ENCODE data around the gene LNPEP. TPM values are rescaled to one million over a fixed set of nuclear protein-coding genes. Genes with fewer than 3 reads are reported as not detected.

The LNPEP gene
- total RNA-seq, 1 donor from 2014 or later = 36.3 TPM

GRCh38 chr5:96999856-97000255 is 64.0 kb downstream of the LNPEP start:
- no peaks in the 10 kb centered on the region for H3K9me3 ChIP-seq (ENCODE audit: insufficient read depth, low read depth, low read length)
- H3K27me3 Mint-ChIP-seq (ENCODE audit: low read depth, unreplicated experiment) = no peaks in the 10 kb centered on the region
- no peaks in the 10 kb centered on the region for H3K79me2 ChIP-seq (ENCODE audit: insufficient read depth, low read length)
- TF ChIP-seq EZH2 (IDR thresholded peaks at IDR 0.05; ENCODE audit: insufficient read depth, low read length) (no peak), CTCF (IDR thresholded peaks at IDR 0.05; ENCODE audit: insufficient read depth, low read depth, low read length) (no peak)
- no peak overlapping the region for H3K9ac ChIP-seq (ENCODE audit: low read length)
- H3K27me3 ChIP-seq (ENCODE audit: insufficient read depth, low read length) = no peaks in the 10 kb centered on the region
- H3K4me3 Mint-ChIP-seq (ENCODE audit: unreplicated experiment) = no peak overlapping the region
- H3K4me1 Mint-ChIP-seq (ENCODE audit: low read depth, unreplicated experiment) = no peaks in the 10 kb centered on the region
- no peak overlapping the region for H3K27ac ChIP-seq (ENCODE audit: low read depth, low read length)
- no peak overlapping the region for H2AFZ ChIP-seq (ENCODE audit: low read depth, low read length)
- no peak overlapping the region for H3K4me2 ChIP-seq (ENCODE audit: low read length)
- DNase-seq (ENCODE audit: low read depth) (no peak), FAIRE-seq (no peak)
- no peaks in the 10 kb centered on the region for H3K4me1 ChIP-seq (ENCODE audit: insufficient read depth, low read length)
- H3K36me3 Mint-ChIP-seq (ENCODE audit: low read depth, unreplicated experiment) = peaks cover 7% of the 10 kb centered on the region
- no peaks in the 10 kb centered on the region for H3K9me3 Mint-ChIP-seq (ENCODE audit: unreplicated experiment)
- H3K4me3 ChIP-seq (ENCODE audit: insufficient read depth, low read depth, low read length) = no peak overlapping the region
- H3K36me3 ChIP-seq (ENCODE audit: insufficient read depth, low read length) = peaks cover 3% of the 10 kb centered on the region
- no peak overlapping the region for H3K27ac Mint-ChIP-seq (ENCODE audit: unreplicated experiment)
- H4K20me1 ChIP-seq (ENCODE audit: insufficient read depth, low read length) = no peaks in the 10 kb centered on the region

- Histone ChIP-seq H4K20me1 (ENCODE audit: insufficient read depth, low read length) (no peaks in the 10 kb centered on the region), H3K36me3 (ENCODE audit: insufficient read depth, low read length) (peaks cover 3% of the 10 kb centered on the region), H3K4me3 (ENCODE audit: insufficient read depth, low read depth, low read length) (no peak overlapping the region), H3K79me2 (ENCODE audit: insufficient read depth, low read length) (no peaks in the 10 kb centered on the region), H3K4me2 (ENCODE audit: low read length) (no peak overlapping the region), H3K27me3 (ENCODE audit: insufficient read depth, low read length) (no peaks in the 10 kb centered on the region), H3K9ac (ENCODE audit: low read length) (no peak overlapping the region), H3K9me3 (ENCODE audit: insufficient read depth, low read depth, low read length) (no peaks in the 10 kb centered on the region), H2AFZ (ENCODE audit: low read depth, low read length) (no peak overlapping the region), H3K4me1 (ENCODE audit: insufficient read depth, low read length) (no peaks in the 10 kb centered on the region), H3K27ac (ENCODE audit: low read depth, low read length) (no peak overlapping the region)
- H3K4me3 Mint-ChIP-seq (ENCODE audit: unreplicated experiment) = no peak overlapping the region
- H3K9me3 Mint-ChIP-seq (ENCODE audit: unreplicated experiment) = no peaks in the 10 kb centered on the region
- no peaks in the 10 kb centered on the region for H3K4me1 Mint-ChIP-seq (ENCODE audit: low read depth, unreplicated experiment)
- no peak for TF ChIP-seq CTCF (IDR thresholded peaks at IDR 0.05; ENCODE audit: insufficient read depth, low read depth, low read length)
- no peak for TF ChIP-seq EZH2 (IDR thresholded peaks at IDR 0.05; ENCODE audit: insufficient read depth, low read length)
- no peak overlapping the region for H3K27ac Mint-ChIP-seq (ENCODE audit: unreplicated experiment)
- FAIRE-seq (no peak), DNase-seq (ENCODE audit: low read depth) (no peak)
- H3K27me3 Mint-ChIP-seq (ENCODE audit: low read depth, unreplicated experiment) = no peaks in the 10 kb centered on the region
- H3K36me3 Mint-ChIP-seq (ENCODE audit: low read depth, unreplicated experiment) = peaks cover 7% of the 10 kb centered on the region
Observed at GRCh38 chr5:97000391-97000790, 64.5 kb downstream of the LNPEP start.

GRCh38 chr5:97002983-97003382 is 67.1 kb downstream of the LNPEP start:
- Histone ChIP-seq H3K27me3 (ENCODE audit: insufficient read depth, low read length) (no peaks in the 10 kb centered on the region), H2AFZ (ENCODE audit: low read depth, low read length) (no peak overlapping the region), H3K4me1 (ENCODE audit: insufficient read depth, low read length) (no peaks in the 10 kb centered on the region), H3K4me3 (ENCODE audit: insufficient read depth, low read depth, low read length) (no peak overlapping the region), H4K20me1 (ENCODE audit: insufficient read depth, low read length) (no peaks in the 10 kb centered on the region), H3K36me3 (ENCODE audit: insufficient read depth, low read length) (peaks cover 3% of the 10 kb centered on the region), H3K79me2 (ENCODE audit: insufficient read depth, low read length) (no peaks in the 10 kb centered on the region), H3K27ac (ENCODE audit: low read depth, low read length) (no peak overlapping the region), H3K4me2 (ENCODE audit: low read length) (no peak overlapping the region), H3K9me3 (ENCODE audit: insufficient read depth, low read depth, low read length) (no peaks in the 10 kb centered on the region), H3K9ac (ENCODE audit: low read length) (no peak overlapping the region)
- H3K9me3 Mint-ChIP-seq (ENCODE audit: unreplicated experiment) = no peaks in the 10 kb centered on the region
- peaks cover 7% of the 10 kb centered on the region for H3K36me3 Mint-ChIP-seq (ENCODE audit: low read depth, unreplicated experiment)
- H3K27me3 Mint-ChIP-seq (ENCODE audit: low read depth, unreplicated experiment) = no peaks in the 10 kb centered on the region
- no peak for DNase-seq (ENCODE audit: low read depth)
- H3K4me3 Mint-ChIP-seq (ENCODE audit: unreplicated experiment) = no peak overlapping the region
- FAIRE-seq = no peak
- no peaks in the 10 kb centered on the region for H3K4me1 Mint-ChIP-seq (ENCODE audit: low read depth, unreplicated experiment)
- H3K27ac Mint-ChIP-seq (ENCODE audit: unreplicated experiment) = no peak overlapping the region
- TF ChIP-seq CTCF (IDR thresholded peaks at IDR 0.05; ENCODE audit: insufficient read depth, low read depth, low read length) (no peak), EZH2 (IDR thresholded peaks at IDR 0.05; ENCODE audit: insufficient read depth, low read length) (no peak)

All from astrocyte (in vitro differentiated cells and primary cell).